GM21529 (cell line): ENCODE results near the gene RBM27.
"Not testable (repeated sequence)": the region's sequence is repeated elsewhere in the genome, so short reads cannot be mapped to it uniquely, and the experiment has no call there.

Experiments used
- ATAC-seq: cut with Tn5 transposase; IDR thresholded peaks from one replicate; pipeline ENCODE4 v1.9.1; 2021; ENCODE audit not compliant: unreplicated experiment

RBM27 gene

GRCh38 chr5:146203011-146203871 is at the start of gene RBM27:
RBM27 (plus strand) TSS chr5:146203605; CDS start chr5:146203766, 161 bp downstream.
- ATAC-seq: peak; percentile 99

- no peak for ATAC-seq
Observed at GRCh38 chr5:146158255-146158654, 45.1 kb upstream of the RBM27 start.

- ATAC-seq: no peak
Observed at GRCh38 chr5:146164382-146164781, 39.0 kb upstream of the RBM27 start.

- ATAC-seq: no peak
Observed at GRCh38 chr5:146165460-146165859, 37.9 kb upstream of the RBM27 start.

- ATAC-seq: no peak
Observed at GRCh38 chr5:146165903-146166302, 37.5 kb upstream of the RBM27 start.

- ATAC-seq: no peak
Observed at GRCh38 chr5:146169076-146169475, 34.3 kb upstream of the RBM27 start.

GRCh38 chr5:146173049-146173448 is 30.4 kb upstream of the RBM27 start:
- ATAC-seq: peak; percentile 64

- peak; percentile 96 for ATAC-seq
Observed at GRCh38 chr5:146173597-146173996, 29.8 kb upstream of the RBM27 start.

- no peak for ATAC-seq
Observed at GRCh38 chr5:146176805-146177204, 26.6 kb upstream of the RBM27 start.

GRCh38 chr5:146179696-146180095 is 23.7 kb upstream of the RBM27 start:
- no peak for ATAC-seq

- not testable (repeated sequence) for ATAC-seq
Observed at GRCh38 chr5:146183403-146183802, 20.0 kb upstream of the RBM27 start.

- ATAC-seq: no peak
Observed at GRCh38 chr5:146185161-146185560, 18.2 kb upstream of the RBM27 start.

- ATAC-seq: no peak
Observed at GRCh38 chr5:146188358-146188757, 15.0 kb upstream of the RBM27 start.

- no peak for ATAC-seq
Observed at GRCh38 chr5:146192571-146193043, 10.8 kb upstream of the RBM27 start.

GRCh38 chr5:146193285-146193684 is 10.1 kb upstream of the RBM27 start:
- ATAC-seq: no peak

- ATAC-seq: not testable (repeated sequence)
Observed at GRCh38 chr5:146194997-146195396, 8.4 kb upstream of the RBM27 start.

- ATAC-seq: no peak
Observed at GRCh38 chr5:146196459-146197048, 6.9 kb upstream of the RBM27 start.

GRCh38 chr5:146199176-146199815 is 4.1 kb upstream of the RBM27 start:
- no peak for ATAC-seq

- ATAC-seq: not testable (repeated sequence)
Observed at GRCh38 chr5:146201795-146202194, 1.6 kb upstream of the RBM27 start.

GRCh38 chr5:146203872-146204192 is 427 bp downstream of the RBM27 start:
- ATAC-seq: peak; percentile 12

- ATAC-seq: no peak
Observed at GRCh38 chr5:146205499-146206202, 2.2 kb downstream of the RBM27 start.
